ENCODE results near the gene VWA8.

The VWA8 gene

GRCh38 chr13:41699759-41700158, 261.1 kb downstream of the VWA8 start:
- no peak for DNase-seq
- intact Hi-C loops (cut with DNase I), result no loop called here

- intact Hi-C loops (cut with DNase I), result no loop called here
- no peak for DNase-seq
These were observed 263.3 kb downstream of the VWA8 start for GRCh38 chr13:41697578-41697977.

- intact Hi-C loops (cut with DNase I), result no loop called here
- no peak for DNase-seq
These were observed 264.5 kb downstream of the VWA8 start for GRCh38 chr13:41696163-41697003.

GRCh38 chr13:41694545-41695301, 266.2 kb downstream of the VWA8 start:
- no peak for DNase-seq
- intact Hi-C loops (cut with DNase I), result no loop called here

- intact Hi-C loops (cut with DNase I), result no loop called here
- DNase-seq, result no peak
These were observed 267.5 kb downstream of the VWA8 start for GRCh38 chr13:41693434-41693833.

GRCh38 chr13:41691274-41691673, 269.6 kb downstream of the VWA8 start:
- intact Hi-C loops (cut with DNase I), result no loop called here
- no peak for DNase-seq

GRCh38 chr13:41682766-41683165, 278.1 kb downstream of the VWA8 start:
- intact Hi-C loops (cut with DNase I), result no loop called here

GRCh38 chr13:41682001-41682400, 278.9 kb downstream of the VWA8 start:
- intact Hi-C loops (cut with DNase I), result no loop called here
- DNase-seq, result no peak

More at GRCh38 chr13:41682766-41683165, 278.1 kb downstream of the VWA8 start:
- DNase-seq, result no peak

GRCh38 chr13:41681587-41681986, 279.3 kb downstream of the VWA8 start:
- intact Hi-C loops (cut with DNase I), result no loop called here
- DNase-seq, result no peak

GRCh38 chr13:41680900-41681299, 280.0 kb downstream of the VWA8 start:
- intact Hi-C loops (cut with DNase I), result no loop called here
- no peak for DNase-seq

- no peak for DNase-seq
- intact Hi-C loops (cut with DNase I), result no loop called here
These were observed 282.1 kb downstream of the VWA8 start for GRCh38 chr13:41678848-41679247.

- intact Hi-C loops (cut with DNase I), result no loop called here
- DNase-seq, result no peak
These were observed 282.7 kb downstream of the VWA8 start for GRCh38 chr13:41678249-41678648.

- intact Hi-C loops (cut with DNase I), result no loop called here
- DNase-seq, result no peak
These were observed 285.6 kb downstream of the VWA8 start for GRCh38 chr13:41675306-41675705.

GRCh38 chr13:41674246-41674645, 286.7 kb downstream of the VWA8 start:
- intact Hi-C loops (cut with DNase I), result no loop called here

GRCh38 chr13:41673640-41674039, 287.3 kb downstream of the VWA8 start:
- no peak for DNase-seq
- intact Hi-C loops (cut with DNase I), result no loop called here

More at GRCh38 chr13:41674246-41674645, 286.7 kb downstream of the VWA8 start:
- no peak for DNase-seq

- intact Hi-C loops (cut with DNase I), result no loop called here
- DNase-seq, result peak in 1 of 10 donors; percentile 24
These were observed 290.0 kb downstream of the VWA8 start for GRCh38 chr13:41670873-41671443.

GRCh38 chr13:41668130-41668757, 292.7 kb downstream of the VWA8 start:
- intact Hi-C loops (cut with DNase I), result loop anchor here (1.0 to 5.0 kb wide), 2 partner anchors 374 to 442 kb away; no protein-coding TSS in a partner anchor
- peak in 4 of 10 donors; percentile 27 to 75 (median 40) for DNase-seq

- no peak for DNase-seq
- intact Hi-C loops (cut with DNase I), result loop anchor here (5.0 kb wide), 1 partner anchor 376 kb away; no protein-coding TSS in a partner anchor
These were observed 294.3 kb downstream of the VWA8 start for GRCh38 chr13:41666644-41667043.

GRCh38 chr13:41660411-41660810, 300.5 kb downstream of the VWA8 start:
- DNase-seq, result no peak
- intact Hi-C loops (cut with DNase I), result no loop called here

GRCh38 chr13:41658057-41658661, 302.8 kb downstream of the VWA8 start:
- no peak for DNase-seq
- intact Hi-C loops (cut with DNase I), result no loop called here
